Subcutaneous adipose tissue (tissue), 4 donors: ENCODE measurements around the gene NOS1AP. TPM values are rescaled to one million over a fixed set of nuclear protein-coding genes. Genes with fewer than 3 reads are reported as not detected.

Source experiments
- CTCF ChIP-seq: fragments of 450-650 bp; IDR thresholded peaks from one replicate; pipeline ENCODE4 v1.5.1; 2016; ENCODE audit warnings: low read depth, mild to moderate bottlenecking, control low read depth, antibody characterized with exemption, moderate library complexity
- total RNA-seq, 4 donors: library from RNA; depleted of rRNA; stranded (reverse); fragments of >200 nt; gene quantifications; one replicate each; pipeline ENCODE4 v1.1.0, GENCODE V29; 2016

NOS1AP gene
- total RNA-seq, 4 donors from 2014 or later, result 0.51 to 5.1 (median 0.96) TPM

DNA sequence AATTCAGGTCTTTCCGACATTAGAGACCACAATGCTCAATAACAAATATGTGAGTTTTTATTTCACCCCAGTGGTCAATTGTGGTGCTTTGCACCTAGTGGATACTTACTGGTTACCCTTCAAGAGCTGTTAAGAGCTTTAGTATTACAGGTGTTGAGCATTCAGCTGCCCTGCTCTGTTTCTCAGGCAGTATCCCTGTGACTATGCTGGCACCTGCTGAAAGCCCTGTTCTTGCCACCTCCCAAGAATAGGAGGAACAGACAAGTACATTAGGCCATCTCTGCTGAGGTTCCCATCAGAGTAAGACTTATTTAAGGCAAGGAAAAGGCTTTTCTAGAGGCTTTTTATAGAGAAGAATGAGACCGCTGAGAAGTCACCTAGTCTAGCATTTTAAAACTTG lies 60.8 kb downstream of the NOS1AP start:
- no peak for TF ChIP-seq CTCF

GRCh38 chr1:162131400-162132321 lies 62.2 kb downstream of the NOS1AP start:
- TF ChIP-seq CTCF, result no peak

DNA sequence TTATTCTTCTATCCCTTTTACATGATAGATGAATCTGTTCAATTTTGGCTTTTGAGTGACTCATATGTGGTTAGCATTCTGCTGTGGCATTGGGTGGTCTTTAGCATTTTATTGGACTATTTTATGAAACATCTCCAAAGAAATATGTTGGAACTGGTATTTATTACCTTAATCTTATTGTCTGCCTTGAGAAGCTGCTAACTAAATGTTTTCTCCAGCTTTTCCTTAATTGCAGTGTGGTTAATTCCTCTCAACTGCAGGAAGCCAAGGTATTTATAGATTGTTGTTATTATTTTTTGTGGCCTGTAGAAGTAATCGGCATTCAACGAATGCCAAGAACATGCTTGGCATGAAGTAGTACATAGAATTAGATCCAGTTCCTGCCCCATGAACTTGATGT lies 64.1 kb downstream of the NOS1AP start:
- no peak for TF ChIP-seq CTCF

DNA sequence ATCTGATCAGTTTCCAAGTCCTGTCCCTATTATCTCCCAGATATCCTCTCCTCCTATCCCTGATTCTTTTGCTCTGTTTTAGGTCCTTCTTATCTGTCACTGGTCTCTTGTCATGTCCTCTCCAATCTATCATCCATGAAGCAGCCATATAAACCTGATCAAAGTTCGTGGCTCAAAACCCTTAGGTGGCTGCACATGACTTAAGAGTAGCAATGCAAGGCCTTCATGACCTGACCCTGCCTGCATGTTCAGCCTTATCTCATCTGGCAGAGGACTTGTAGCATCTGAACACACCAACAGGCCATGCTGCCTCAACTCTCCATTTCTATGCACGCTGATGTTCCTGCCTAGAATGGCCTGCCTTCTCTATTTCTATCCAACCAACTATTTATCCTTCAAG lies 65.2 kb downstream of the NOS1AP start:
- no peak for TF ChIP-seq CTCF

DNA sequence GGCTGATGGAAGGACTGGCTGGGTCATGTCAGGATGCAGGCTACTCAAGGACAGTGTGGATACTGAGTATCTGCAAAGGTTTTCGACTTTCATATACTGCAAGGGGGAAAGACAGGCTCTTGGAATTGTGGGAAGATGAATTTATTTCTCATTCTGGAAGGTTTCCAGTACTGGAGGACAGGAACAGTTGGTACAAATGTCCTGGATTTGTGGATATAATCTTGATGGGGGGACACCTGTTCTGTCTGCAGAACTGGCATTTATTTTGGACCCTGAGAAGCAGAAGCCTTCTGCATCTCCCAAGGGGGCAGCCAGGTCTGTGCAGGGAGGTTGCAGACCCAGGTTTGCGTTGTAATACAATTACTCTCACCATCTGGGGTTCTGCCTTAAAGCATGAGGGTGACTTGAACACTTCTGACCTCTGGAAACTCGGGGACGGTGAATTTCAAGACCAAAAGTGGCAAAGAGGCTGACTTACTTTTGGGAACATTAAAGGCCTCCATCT lies 65.8 kb downstream of the NOS1AP start:
- no peak for TF ChIP-seq CTCF

GRCh38 chr1:162136760-162137159 lies 67.3 kb downstream of the NOS1AP start:
- TF ChIP-seq CTCF, result no peak

DNA sequence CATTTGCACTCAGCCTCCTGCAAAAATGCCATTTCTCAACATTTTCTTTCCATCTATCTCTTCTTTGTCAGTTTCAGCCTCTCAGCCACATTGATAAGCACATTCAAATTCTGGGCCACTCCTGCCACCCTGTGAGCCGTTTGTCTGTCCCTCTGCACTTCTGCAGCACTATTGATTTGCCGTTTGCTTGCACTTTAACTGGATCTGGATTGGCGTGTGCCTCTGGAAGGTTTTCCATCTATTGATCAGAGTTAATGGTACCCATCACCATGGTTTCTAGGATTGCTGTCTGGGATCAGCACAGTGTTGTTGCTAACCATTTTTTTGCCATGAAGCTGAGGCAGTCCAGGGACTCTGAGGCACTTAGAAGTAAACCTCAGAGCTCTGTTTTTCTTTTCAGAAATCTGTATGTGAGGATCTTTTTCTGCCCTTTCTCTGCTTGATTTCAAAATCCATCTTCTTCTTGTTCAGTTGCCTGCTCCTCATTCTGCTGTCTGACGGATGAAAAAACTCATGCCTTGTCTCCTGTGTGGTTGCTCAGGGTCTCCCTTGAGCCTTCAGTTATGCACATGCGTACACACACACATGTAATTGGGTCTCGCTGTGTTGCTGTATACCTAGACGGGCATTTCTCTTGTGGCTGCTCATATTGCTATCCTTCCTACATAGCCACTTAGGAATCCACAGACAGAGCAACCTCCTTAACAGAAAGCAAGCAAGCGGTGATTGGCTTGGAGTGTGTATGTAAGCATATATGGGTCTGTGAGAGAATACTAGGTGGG lies 67.9 kb downstream of the NOS1AP start:
- TF ChIP-seq CTCF, result no peak
